ENCODE data around the gene TRABD.

Gene TRABD

GRCh38 chr22:50196256-50196655, 10.5 kb downstream of the TRABD start:
- Histone ChIP-seq H3K4me3 (ENCODE audit: low read length, poor library complexity, severe bottlenecking) (no peak overlapping the region), H3K36me3 (ENCODE audit: insufficient read depth, low read length) (peaks cover 22% of the 10 kb centered on the region; the same call in 1 of the 2 replicates), H3K9me2 (replicated peaks; ENCODE audit: low read depth, low read length) (no peaks in the 10 kb centered on the region), H4K20me1 (ENCODE audit: insufficient read depth, low read length, poor library complexity, severe bottlenecking) (peaks cover 17% of the 10 kb centered on the region), H3K9me3 (ENCODE audit: insufficient read depth, low read depth, low read length) (no peaks in the 10 kb centered on the region), H3F3A (ENCODE audit: low read depth) (peaks cover 9% of the 10 kb centered on the region; the same call in 1 of the 2 replicates), H3K4me2 (ENCODE audit: low read depth, low read length, poor library complexity, severe bottlenecking) (no peak overlapping the region), H3K79me2 (ENCODE audit: insufficient read depth, low read length) (peaks cover 37% of the 10 kb centered on the region), H3K4me1 (ENCODE audit: insufficient read depth, low read length, poor library complexity, severe bottlenecking) (peaks cover 20% of the 10 kb centered on the region), H2AFZ (ENCODE audit: low read length) (no peak overlapping the region), H3K27me3 (ENCODE audit: insufficient read depth, low read length, poor library complexity, severe bottlenecking) (no peaks in the 10 kb centered on the region), H3K9ac (ENCODE audit: low read depth, low read length, poor library complexity, severe bottlenecking) (no peak overlapping the region)
- TF ChIP-seq CTCF (conservative IDR thresholded peaks at IDR 0.05; ENCODE audit: low read length) (no peak), EZH2phosphoT487 (IDR thresholded peaks at IDR 0.05; ENCODE audit: borderline replicate concordance) (no peak)

GRCh38 chr22:50197000-50197800, 11.5 kb downstream of the TRABD start:
- Histone ChIP-seq H3K4me2 (ENCODE audit: low read depth, low read length, poor library complexity, severe bottlenecking) (no peak overlapping the region), H3K9ac (ENCODE audit: low read depth, low read length, poor library complexity, severe bottlenecking) (no peak overlapping the region), H3F3A (ENCODE audit: low read depth) (no peaks in the 10 kb centered on the region), H3K36me3 (ENCODE audit: insufficient read depth, low read length) (peaks cover 22% of the 10 kb centered on the region; the same call in 1 of the 2 replicates), H3K9me3 (ENCODE audit: insufficient read depth, low read depth, low read length) (no peaks in the 10 kb centered on the region), H3K27me3 (ENCODE audit: insufficient read depth, low read length, poor library complexity, severe bottlenecking) (no peaks in the 10 kb centered on the region), H4K20me1 (ENCODE audit: insufficient read depth, low read length, poor library complexity, severe bottlenecking) (peaks cover 19% of the 10 kb centered on the region), H3K79me2 (ENCODE audit: insufficient read depth, low read length) (peaks cover 40% of the 10 kb centered on the region), H2AFZ (ENCODE audit: low read length) (no peak overlapping the region), H3K9me2 (replicated peaks; ENCODE audit: low read depth, low read length) (no peaks in the 10 kb centered on the region), H3K4me3 (ENCODE audit: low read length, poor library complexity, severe bottlenecking) (no peak overlapping the region), H3K4me1 (ENCODE audit: insufficient read depth, low read length, poor library complexity, severe bottlenecking) (peaks cover 19% of the 10 kb centered on the region)
- TF ChIP-seq EZH2phosphoT487 (IDR thresholded peaks at IDR 0.05; ENCODE audit: borderline replicate concordance), result no peak
- no peak for TF ChIP-seq CTCF (conservative IDR thresholded peaks at IDR 0.05; ENCODE audit: low read length)

GRCh38 chr22:50197856-50198623, 12.3 kb downstream of the TRABD start:
- Histone ChIP-seq H3K27me3 (ENCODE audit: insufficient read depth, low read length, poor library complexity, severe bottlenecking) (no peaks in the 10 kb centered on the region), H3K4me1 (ENCODE audit: insufficient read depth, low read length, poor library complexity, severe bottlenecking) (peaks cover 15% of the 10 kb centered on the region), H4K20me1 (ENCODE audit: insufficient read depth, low read length, poor library complexity, severe bottlenecking) (peaks cover 19% of the 10 kb centered on the region), H3K9ac (ENCODE audit: low read depth, low read length, poor library complexity, severe bottlenecking) (no peak overlapping the region), H2AFZ (ENCODE audit: low read length) (no peak overlapping the region), H3K79me2 (ENCODE audit: insufficient read depth, low read length) (peaks cover 40% of the 10 kb centered on the region), H3K4me3 (ENCODE audit: low read length, poor library complexity, severe bottlenecking) (no peak overlapping the region), H3K4me2 (ENCODE audit: low read depth, low read length, poor library complexity, severe bottlenecking) (no peak overlapping the region), H3F3A (ENCODE audit: low read depth) (no peaks in the 10 kb centered on the region), H3K36me3 (ENCODE audit: insufficient read depth, low read length) (peaks cover 22% of the 10 kb centered on the region; the same call in 1 of the 2 replicates), H3K9me3 (ENCODE audit: insufficient read depth, low read depth, low read length) (no peaks in the 10 kb centered on the region), H3K9me2 (replicated peaks; ENCODE audit: low read depth, low read length) (no peaks in the 10 kb centered on the region)
- TF ChIP-seq EZH2phosphoT487 (IDR thresholded peaks at IDR 0.05; ENCODE audit: borderline replicate concordance) (no peak), CTCF (conservative IDR thresholded peaks at IDR 0.05; ENCODE audit: low read length) (no peak)

Measured in Loucy (cell line).